ENCODE data around the gene PCSK1N.

- TF ChIP-seq POLR2A (IDR thresholded peaks at IDR 0.05; ENCODE audit: extremely low read depth, insufficient read length), result no peak
- no peak for TF ChIP-seq CTCF (IDR thresholded peaks at IDR 0.05; ENCODE audit: low read depth, low read length)
Observed at GRCh38 chrX:48786825-48787504, 48.4 kb downstream of the PCSK1N start.
